GM19239 (cell line): ENCODE measurements around the gene COL16A1.

Experiments
- DNase-seq: peaks from one replicate; pipeline ENCODE4 v3.0.0; 2011; ENCODE audit warnings: low spot score; ENCODE audit not compliant: insufficient read length
- FAIRE-seq: peaks from 2 replicates; lab custom pipeline; 2011; peaks lifted over from hg19 to GRCh38; lab: Jason Lieb, UNC

Gene COL16A1

GRCh38 chr1:31615414-31615813 lies 88.4 kb downstream of the COL16A1 start:
- no peak for FAIRE-seq
- DNase-seq, result no peak

GRCh38 chr1:31614414-31615005 lies 89.3 kb downstream of the COL16A1 start:
- DNase-seq, result no peak
- no peak for FAIRE-seq

- no peak for FAIRE-seq
- DNase-seq, result no peak
Observed at GRCh38 chr1:31609514-31610118, 94.2 kb downstream of the COL16A1 start.

- DNase-seq, result no peak
- no peak for FAIRE-seq
Observed at GRCh38 chr1:31607360-31607759, 96.5 kb downstream of the COL16A1 start.

GRCh38 chr1:31605908-31606427 lies 97.8 kb downstream of the COL16A1 start:
- DNase-seq (peak; percentile 63), FAIRE-seq (peak; percentile 94)
